Naive thymus-derived CD4-positive, alpha-beta T cell (primary cell): ENCODE data around the gene PPFIBP1. TPM values are rescaled to one million over a fixed set of nuclear protein-coding genes. Genes with fewer than 3 reads are reported as not detected.

Experiments
- ATAC-seq: fragments of 150-1000 bp; cut with Tn5 transposase; 2 replicates; pipeline ENCODE4 v1.10.0; 2021; ENCODE audit warnings: mild to moderate bottlenecking, moderate library complexity
- CTCF ChIA-PET: fragments of 350-600 bp; sonication (Branson Sonifier 250); formaldehyde crosslinking; loops from one replicate; lab custom pipeline; 2021; ENCODE audit warnings: antibody characterized with exemption; lab: Charles Lee
- POLR2A ChIA-PET: fragments of 350-600 bp; sonication (Branson Sonifier 250); formaldehyde crosslinking; loops from one replicate; lab custom pipeline; 2021; ENCODE audit warnings: antibody characterized with exemption, inconsistent platforms; lab: Charles Lee
- DNase-seq, 9 donors: peaks; one replicate each; pipeline versions ENCODE4 v3.0.0 to v3.0.0-alpha.2; 2020 to 2022; ENCODE audit warnings: mixed read lengths in 1 of 9
- H3K27ac ChIP-seq: one replicate; pipeline ENCODE4 v1.7.0; 2013; ENCODE audit warnings: mild to moderate bottlenecking, low read depth, low read length, moderate library complexity
- H3K27me3 ChIP-seq, 2 donors: one replicate each; pipeline ENCODE4 v1.7.0; 2013; ENCODE audit warnings: low read length in 2 of 2, mild to moderate bottlenecking in 2 of 2, moderate library complexity in 2 of 2; ENCODE audit not compliant: control insufficient read depth in 2 of 2, insufficient read depth in 2 of 2
- H3K36me3 ChIP-seq, 3 experiments: 1 replicate in 2 of 3; 2 replicates in 1 of 3; pipeline ENCODE4 v1.7.0; 2013; ENCODE audit warnings: low read length in 3 of 3, mild to moderate bottlenecking in 3 of 3, moderate library complexity in 1 of 3; ENCODE audit not compliant: insufficient read depth in 3 of 3, control insufficient read depth in 2 of 3
- H3K4me1 ChIP-seq, 2 donors: one replicate each; pipeline ENCODE4 v1.7.0; 2013; ENCODE audit warnings: low read length in 2 of 2, mild to moderate bottlenecking in 2 of 2, moderate library complexity in 1 of 2; ENCODE audit not compliant: control insufficient read depth in 2 of 2, insufficient read depth in 2 of 2
- H3K4me3 ChIP-seq: 2 replicates; pipeline ENCODE4 v1.7.0; 2013; ENCODE audit warnings: mild to moderate bottlenecking, low read length
- H3K9me3 ChIP-seq, 3 experiments: 1 replicate in 2 of 3; 2 replicates in 1 of 3; pipeline ENCODE4 v1.7.0; 2013; ENCODE audit warnings: low read length in 3 of 3; ENCODE audit not compliant: control insufficient read depth in 2 of 3
- H3K27ac Mint-ChIP-seq, 9 donors: one replicate each; pipeline ENCODE4 v1.8.0; 2020 to 2022; ENCODE audit warnings: mixed read lengths in 9 of 9, mild to moderate bottlenecking in 8 of 9, moderate library complexity in 5 of 9, inconsistent platforms in 2 of 9
- H3K27me3 Mint-ChIP-seq, 5 donors: one replicate each; pipeline ENCODE4 v1.8.0; 2021 to 2022; ENCODE audit warnings: mixed read lengths in 5 of 5, mild to moderate bottlenecking in 1 of 5
- H3K36me3 Mint-ChIP-seq, 5 donors: one replicate each; pipeline ENCODE4 v1.8.0; 2020 to 2022; ENCODE audit warnings: mixed read lengths in 5 of 5, mild to moderate bottlenecking in 3 of 5, inconsistent platforms in 1 of 5
- H3K4me1 Mint-ChIP-seq, 7 donors: one replicate each; pipeline ENCODE4 v1.8.0; 2020 to 2022; ENCODE audit warnings: mixed read lengths in 7 of 7, mild to moderate bottlenecking in 3 of 7, inconsistent platforms in 1 of 7
- H3K4me3 Mint-ChIP-seq, 10 donors: one replicate each; pipeline ENCODE4 v1.8.0; 2020 to 2022; ENCODE audit warnings: mild to moderate bottlenecking in 10 of 10, mixed read lengths in 10 of 10, moderate library complexity in 6 of 10, inconsistent platforms in 2 of 10
- H3K9me3 Mint-ChIP-seq, 11 donors: one replicate each; pipeline ENCODE4 v1.8.0; 2020 to 2022; ENCODE audit warnings: mixed read lengths in 11 of 11, mild to moderate bottlenecking in 4 of 11, inconsistent platforms in 1 of 11, moderate library complexity in 1 of 11
- intact Hi-C, 2 donors: fragments of 100-400 bp; cut with micrococcal nuclease; formaldehyde crosslinking; loops; one replicate each; pipeline ENCODE4 v1.15.1; 2023
- polyA plus RNA-seq, 2 donors: library from polyadenylated mRNA; unstranded; fragments of 300-500 nt; fragmentation: Illumina TruSeq; gene quantifications; one replicate each; pipeline ENCODE4 v1.2.3, GENCODE V29; 2021
- total RNA-seq, 6 experiments: library from RNA in 5 of 6; stranded (reverse) in 5 of 6; gene quantifications; 1 replicate in 5 of 6; 2 replicates in 1 of 6; pipeline ENCODE4 v1.2.3 and lab custom pipeline; 2021 to 2026

Gene PPFIBP1
- total and polyA plus RNA-seq, 7 experiments from 2014 or later, result 2.7 to 29.2 (median 5.3) TPM

DNA sequence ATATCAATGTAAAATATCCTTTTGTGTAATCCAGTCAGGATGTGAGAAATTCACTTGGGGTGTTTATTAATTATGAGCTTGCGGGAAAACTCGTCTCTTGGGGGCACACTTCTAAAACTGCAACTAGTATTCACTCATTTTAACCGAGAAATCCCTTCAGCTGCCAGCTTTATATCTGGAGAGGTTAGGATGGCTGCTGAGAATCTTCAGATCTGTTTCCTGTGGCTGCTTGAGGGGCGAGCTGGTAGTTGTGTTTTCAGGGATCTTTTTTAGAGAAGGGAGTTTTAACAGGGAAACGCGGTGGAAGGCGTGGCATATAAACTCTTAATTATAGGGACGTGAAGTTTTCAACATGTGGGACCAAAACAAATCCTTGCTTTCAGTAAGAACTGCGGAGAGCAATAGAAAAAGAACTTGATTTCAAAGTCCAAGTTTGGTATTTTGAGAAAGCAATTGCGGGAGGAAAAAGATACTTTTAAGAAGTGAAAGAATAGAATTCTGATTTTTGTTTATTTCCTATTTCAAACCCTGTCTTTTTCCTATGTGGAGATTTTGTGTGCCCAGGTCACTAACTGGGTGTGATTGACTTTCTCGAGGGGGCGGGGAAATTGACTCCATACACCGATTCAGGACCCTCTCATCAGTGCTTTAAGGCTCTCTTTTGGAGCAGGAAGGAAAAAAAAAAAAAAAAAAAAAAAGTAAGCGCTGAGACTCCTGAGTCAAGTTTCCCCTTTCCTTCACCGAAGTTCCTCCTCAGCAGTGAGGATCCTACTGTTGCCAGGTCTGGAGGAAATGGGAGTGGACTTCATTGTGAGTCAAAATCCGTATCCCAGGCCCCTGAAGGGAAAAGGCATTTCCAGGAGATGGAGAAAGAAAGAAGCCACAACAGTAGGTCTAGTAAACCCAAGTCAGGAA is 1.1 kb downstream of the PPFIBP1 start:
- ATAC-seq (no peak), DNase-seq (no peak)
- peak overlapping the region in 8 of 9 donors; percentile 0 to 99 (median 90) for H3K27ac Mint-ChIP-seq
- peak overlapping the region; percentile 95 to 99 (median 98) for H3K4me3 Mint-ChIP-seq
- peaks cover 0 to 4% (median 0%) of the 10 kb centered on the region in 5 donors for H3K36me3 Mint-ChIP-seq
- H3K4me1 ChIP-seq, result peaks cover 5 to 7% of the 10 kb centered on the region in 2 donors
- H3K27ac ChIP-seq, result no peak overlapping the region
- ChIA-PET CTCF (no interaction called here), POLR2A (no interaction called here)
- no peaks in the 10 kb centered on the region for H3K9me3 Mint-ChIP-seq
- peaks cover 0 to 31% (median 0%) of the 10 kb centered on the region in 5 donors for H3K27me3 Mint-ChIP-seq
- intact Hi-C loops, result loop anchor here (1.0 to 10.0 kb wide), 19 partner anchors 9 to 1410 kb away; partner anchors contain the start of genes CCDC91 (in 2 of the 2), FGFR1OP2 (in 2 of the 2), ITPR2 (in 2 of the 2) and KLHL42 (in 2 of the 2)
- H3K27me3 ChIP-seq, result no peaks in the 10 kb centered on the region
- no peaks in the 10 kb centered on the region for H3K9me3 ChIP-seq
- H3K36me3 ChIP-seq, result no peaks in the 10 kb centered on the region
- H3K4me3 ChIP-seq, result peak overlapping the region; percentile 5
- peaks cover 12 to 43% (median 28%) of the 10 kb centered on the region in 7 donors for H3K4me1 Mint-ChIP-seq

DNA sequence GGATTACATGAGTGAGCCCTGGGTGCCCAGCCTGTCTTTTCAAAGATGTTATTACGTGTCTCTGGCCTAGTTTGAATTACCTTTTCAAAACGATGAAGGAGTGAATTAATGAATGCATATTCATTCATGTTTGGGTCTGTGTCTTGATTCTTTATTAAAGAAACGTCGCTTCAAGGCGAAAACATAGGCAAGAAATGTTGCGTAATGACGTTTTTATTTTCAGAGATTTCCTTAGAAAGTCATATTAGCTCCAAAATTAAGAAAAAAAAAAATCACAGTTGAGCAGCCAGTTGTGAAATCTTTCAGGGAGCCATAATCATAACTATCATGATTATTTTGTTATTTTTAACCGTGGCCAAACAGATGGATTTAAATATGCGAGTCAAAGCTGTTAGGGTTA is 3.5 kb downstream of the PPFIBP1 start:
- ATAC-seq, result no peak
- no peak overlapping the region for H3K4me3 Mint-ChIP-seq

DNA sequence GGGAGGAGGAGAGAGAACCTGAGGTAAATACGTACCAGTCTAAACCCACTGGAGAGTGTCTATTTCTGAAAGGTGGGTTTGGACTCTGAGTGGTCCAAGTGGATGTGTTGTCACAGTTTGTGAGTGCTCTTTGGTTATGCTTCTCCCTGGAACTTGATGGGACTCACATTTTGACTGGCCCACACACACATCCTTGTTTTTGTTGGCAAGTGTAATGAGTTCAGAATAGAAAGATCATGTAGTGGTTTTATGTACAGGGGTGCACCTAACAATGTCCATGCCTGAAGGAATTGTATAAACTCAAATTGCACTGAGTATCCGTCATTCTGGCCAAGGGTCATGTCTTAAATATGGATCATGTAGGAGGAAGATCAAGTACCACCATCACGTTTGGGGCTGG is 4.8 kb downstream of the PPFIBP1 start:
- peaks cover 0 to 7% (median 0%) of the 10 kb centered on the region in 5 donors for H3K36me3 Mint-ChIP-seq
- Histone ChIP-seq H3K9me3 (no peaks in the 10 kb centered on the region), H3K27me3 (no peaks in the 10 kb centered on the region), H3K4me1 (peaks cover 0 to 5% of the 10 kb centered on the region in 2 donors), H3K27ac (no peak overlapping the region), H3K4me3 (no peak overlapping the region), H3K36me3 (no peaks in the 10 kb centered on the region)
- no peak overlapping the region for H3K4me3 Mint-ChIP-seq
- H3K27ac Mint-ChIP-seq, result peak overlapping the region in 1 of 9 donors; percentile 25
- CTCF ChIA-PET, result no interaction called here
- ATAC-seq (no peak), DNase-seq (no peak)
- no peaks in the 10 kb centered on the region for H3K9me3 Mint-ChIP-seq
- intact Hi-C loops, result loop anchor here (10.0 kb wide), 4 partner anchors 106 to 1414 kb away; partner anchors contain the start of genes ITPR2 (in 1 of the 2), KLHL42 (in 1 of the 2) and MANSC4 (in 1 of the 2)
- peaks cover 0 to 24% (median 0%) of the 10 kb centered on the region in 5 donors for H3K27me3 Mint-ChIP-seq
- POLR2A ChIA-PET, result no interaction called here
- H3K4me1 Mint-ChIP-seq, result peaks cover 19 to 38% (median 20%) of the 10 kb centered on the region in 7 donors

More for the DNA sequence above, 3.5 kb downstream of the PPFIBP1 start:
- Histone ChIP-seq H3K27me3 (no peaks in the 10 kb centered on the region), H3K9me3 (no peaks in the 10 kb centered on the region), H3K27ac (no peak overlapping the region), H3K4me3 (no peak overlapping the region), H3K4me1 (peaks cover 5 to 7% of the 10 kb centered on the region in 2 donors), H3K36me3 (no peaks in the 10 kb centered on the region)
- POLR2A ChIA-PET, result no interaction called here
- H3K27me3 Mint-ChIP-seq, result peaks cover 0 to 19% (median 0%) of the 10 kb centered on the region in 5 donors
- intact Hi-C loops, result loop anchor here (10.0 kb wide), 4 partner anchors 107 to 1413 kb away; partner anchors contain the start of genes ITPR2 (in 1 of the 2), KLHL42 (in 1 of the 2) and MANSC4 (in 1 of the 2)
- H3K27ac Mint-ChIP-seq, result peak overlapping the region in 1 of 9 donors; percentile 80
- CTCF ChIA-PET, result no interaction called here
- no peaks in the 10 kb centered on the region for H3K9me3 Mint-ChIP-seq
- peaks cover 12 to 40% (median 25%) of the 10 kb centered on the region in 7 donors for H3K4me1 Mint-ChIP-seq
- no peak for DNase-seq
- H3K36me3 Mint-ChIP-seq, result peaks cover 0 to 3% (median 0%) of the 10 kb centered on the region in 5 donors

DNA sequence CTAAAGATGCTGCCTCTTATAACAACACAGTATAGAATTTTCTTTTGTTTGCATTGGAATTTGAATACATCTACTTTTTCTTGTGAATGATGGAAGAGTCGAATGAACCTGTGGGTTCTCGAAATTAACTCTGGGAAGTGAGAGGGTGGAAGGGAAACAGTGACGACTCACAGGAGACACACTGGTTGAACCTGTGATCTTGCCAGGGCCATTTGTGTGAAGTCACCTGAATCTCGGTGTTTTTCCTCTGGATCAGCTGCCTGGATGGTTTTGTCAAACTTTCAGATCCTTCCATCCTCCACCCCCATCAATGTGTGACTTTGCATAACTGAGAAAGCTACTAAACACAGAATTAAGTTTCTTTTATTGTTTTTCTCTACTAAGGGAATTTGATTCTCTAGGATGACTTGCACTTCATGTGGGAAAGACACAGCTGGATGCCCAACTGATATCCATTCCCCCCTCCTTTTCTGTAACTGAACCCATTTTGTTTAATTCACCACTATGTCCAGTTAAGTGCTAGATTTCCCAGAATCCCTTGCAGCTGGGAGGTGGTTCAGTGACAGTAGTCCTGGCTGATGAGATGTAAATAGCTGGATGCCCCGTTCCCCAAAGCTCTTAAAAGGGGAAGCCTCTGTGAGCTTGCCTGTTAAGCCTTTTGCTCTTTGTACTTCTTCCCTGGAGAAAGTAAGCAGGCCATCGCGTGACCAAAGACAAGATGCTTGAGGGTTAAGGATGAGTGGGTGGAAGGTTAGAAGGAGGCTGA is 6.3 kb downstream of the PPFIBP1 start:
- Histone ChIP-seq H3K27ac (no peak overlapping the region), H3K36me3 (no peaks in the 10 kb centered on the region), H3K9me3 (no peaks in the 10 kb centered on the region), H3K27me3 (no peaks in the 10 kb centered on the region), H3K4me3 (no peak overlapping the region), H3K4me1 (peaks cover 11 to 16% of the 10 kb centered on the region in 2 donors)
- Mint-ChIP-seq H3K4me1 (peaks cover 21 to 35% (median 26%) of the 10 kb centered on the region in 7 donors), H3K4me3 (no peak overlapping the region), H3K9me3 (no peaks in the 10 kb centered on the region), H3K36me3 (peaks cover 0 to 7% (median 0%) of the 10 kb centered on the region in 5 donors), H3K27ac (peak overlapping the region in 1 of 9 donors; percentile 32), H3K27me3 (peaks cover 0 to 16% (median 0%) of the 10 kb centered on the region in 5 donors)
- ChIA-PET POLR2A (no interaction called here), CTCF (no interaction called here)
- DNase-seq, result no peak
- intact Hi-C loops, result loop anchor here (1.0 to 5.0 kb wide), 2 partner anchors 14 to 57 kb away; no protein-coding TSS in a partner anchor
- no peak for ATAC-seq

DNA sequence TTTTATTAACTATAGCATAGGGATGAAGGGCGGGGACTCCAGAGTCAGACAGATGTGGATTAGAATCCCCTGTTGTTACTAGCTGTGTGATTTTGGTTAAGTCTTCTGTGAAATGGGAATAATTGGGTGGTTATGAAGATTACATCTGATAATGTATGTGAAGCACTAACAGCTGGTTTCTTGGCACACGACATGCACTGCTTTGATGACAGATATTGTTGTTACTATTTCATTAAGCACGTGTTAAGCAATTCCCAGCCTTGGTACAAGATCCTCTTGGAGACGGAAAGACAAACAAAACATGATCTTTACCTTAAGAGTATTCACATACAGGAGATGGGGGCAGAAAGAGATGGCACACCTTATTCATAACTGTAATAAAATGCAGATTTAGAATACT is 7.9 kb downstream of the PPFIBP1 start:
- Histone ChIP-seq H3K27me3 (no peaks in the 10 kb centered on the region), H3K9me3 (no peaks in the 10 kb centered on the region), H3K36me3 (no peaks in the 10 kb centered on the region), H3K4me1 (peaks cover 11 to 16% of the 10 kb centered on the region in 2 donors), H3K4me3 (no peak overlapping the region), H3K27ac (no peak overlapping the region)
- peaks cover 0 to 6% (median 0%) of the 10 kb centered on the region in 5 donors for H3K27me3 Mint-ChIP-seq
- H3K27ac Mint-ChIP-seq, result no peak overlapping the region
- H3K9me3 Mint-ChIP-seq, result no peaks in the 10 kb centered on the region
- no peak for ATAC-seq
- POLR2A ChIA-PET, result interaction anchor here (2.5 kb wide), 1 partner anchor 8 kb away, joined by 7 read pairs; the partner anchor contains the start of gene PPFIBP1
- H3K4me1 Mint-ChIP-seq, result peaks cover 18 to 39% (median 32%) of the 10 kb centered on the region in 7 donors
- H3K4me3 Mint-ChIP-seq, result no peak overlapping the region
- no peak for DNase-seq
- intact Hi-C loops, result loop anchor here in 1 of 2 donors (5.0 kb wide), 1 partner anchor 55 kb away; no protein-coding TSS in a partner anchor
- H3K36me3 Mint-ChIP-seq, result peaks cover 0 to 8% (median 0%) of the 10 kb centered on the region in 5 donors
- CTCF ChIA-PET, result no interaction called here
